Transverse colon (tissue), 4 donors: ENCODE measurements around the gene ELOVL1.

Experiments used
- EP300 ChIP-seq: sonication (generic); formaldehyde crosslinking; IDR thresholded peaks from one replicate; pipeline ENCODE4 v1.6.1; 2017; ENCODE audit warnings: antibody characterized with exemption, low read depth
- POLR2A ChIP-seq: fragments of 450-650 bp; IDR thresholded peaks from one replicate; pipeline ENCODE4 v1.6.1; 2016; ENCODE audit warnings: antibody characterized with exemption, mild to moderate bottlenecking, moderate library complexity
- POLR2AphosphoS5 ChIP-seq, 3 donors: sonication (generic); formaldehyde crosslinking; IDR thresholded peaks; one replicate each; pipeline ENCODE4 v1.6.1; 2016; ENCODE audit warnings: antibody characterized with exemption in 3 of 3
- TF ChIP-seq, protein P1 (sequence below), 5 experiments: fragments of 200-600 bp in 3 of 5; fragments of 450-650 bp in 2 of 5; sonication (generic) in 3 of 5; IDR thresholded peaks; 1 replicate in 2 of 5; 2 replicates in 3 of 5; pipeline ENCODE4 v1.5.1; 2016 to 2017; ENCODE audit warnings: antibody characterized with exemption in 5 of 5, inconsistent platforms in 3 of 5, mild to moderate bottlenecking in 2 of 5, moderate library complexity in 1 of 5

DNA sequence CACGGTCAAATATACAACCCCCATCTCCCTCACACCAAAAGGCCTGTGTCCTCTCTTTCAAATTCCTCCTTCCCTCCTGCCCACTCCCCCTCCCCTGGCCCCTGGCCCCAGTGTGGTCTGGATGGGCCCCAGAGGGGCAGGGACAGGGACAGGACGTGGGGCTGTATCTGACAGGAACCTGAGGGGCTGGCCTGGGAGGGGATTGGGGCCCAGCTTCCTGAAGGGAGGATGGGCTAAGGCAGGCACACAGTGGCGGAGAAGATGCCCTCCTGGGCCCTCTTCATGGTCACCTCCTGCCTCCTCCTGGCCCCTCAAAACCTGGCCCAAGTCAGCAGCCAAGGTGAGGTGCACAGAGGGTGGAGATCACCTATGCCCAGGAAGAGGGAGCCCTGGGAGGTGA lies 30.2 kb downstream of the ELOVL1 start, which contains the start of gene MPL:
- TF ChIP-seq POLR2A (no peak), POLR2AphosphoS5 (IDR thresholded peaks at IDR 0.05) (no peak), EP300 (no peak)
- TF ChIP-seq, protein P1, sequence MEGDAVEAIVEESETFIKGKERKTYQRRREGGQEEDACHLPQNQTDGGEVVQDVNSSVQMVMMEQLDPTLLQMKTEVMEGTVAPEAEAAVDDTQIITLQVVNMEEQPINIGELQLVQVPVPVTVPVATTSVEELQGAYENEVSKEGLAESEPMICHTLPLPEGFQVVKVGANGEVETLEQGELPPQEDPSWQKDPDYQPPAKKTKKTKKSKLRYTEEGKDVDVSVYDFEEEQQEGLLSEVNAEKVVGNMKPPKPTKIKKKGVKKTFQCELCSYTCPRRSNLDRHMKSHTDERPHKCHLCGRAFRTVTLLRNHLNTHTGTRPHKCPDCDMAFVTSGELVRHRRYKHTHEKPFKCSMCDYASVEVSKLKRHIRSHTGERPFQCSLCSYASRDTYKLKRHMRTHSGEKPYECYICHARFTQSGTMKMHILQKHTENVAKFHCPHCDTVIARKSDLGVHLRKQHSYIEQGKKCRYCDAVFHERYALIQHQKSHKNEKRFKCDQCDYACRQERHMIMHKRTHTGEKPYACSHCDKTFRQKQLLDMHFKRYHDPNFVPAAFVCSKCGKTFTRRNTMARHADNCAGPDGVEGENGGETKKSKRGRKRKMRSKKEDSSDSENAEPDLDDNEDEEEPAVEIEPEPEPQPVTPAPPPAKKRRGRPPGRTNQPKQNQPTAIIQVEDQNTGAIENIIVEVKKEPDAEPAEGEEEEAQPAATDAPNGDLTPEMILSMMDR (IDR thresholded peaks at IDR 0.05) = no peak
